Loucy (cell line): ENCODE results near the gene LDHA.

ENCODE experiments used
- H2AFZ ChIP-seq: fragments of 200-600 bp; sonication (generic); 2 replicates; pipeline ENCODE4 v1.6.0; 2016; ENCODE audit warnings: antibody characterized with exemption, mild to moderate bottlenecking, low read length, moderate library complexity
- H3F3A ChIP-seq: fragments of 200-600 bp; 2 replicates; pipeline ENCODE4 v1.6.0; 2016; ENCODE audit warnings: antibody characterized with exemption, low read depth, mild to moderate bottlenecking
- H3K27me3 ChIP-seq: fragments of 200-600 bp; sonication (generic); 2 replicates; pipeline ENCODE4 v1.6.1; 2014; ENCODE audit warnings: low read length, mild to moderate bottlenecking; ENCODE audit not compliant: insufficient read depth, poor library complexity, severe bottlenecking
- H3K36me3 ChIP-seq: fragments of 200-600 bp; sonication (generic); 2 replicates; pipeline ENCODE4 v1.6.1; 2016; ENCODE audit warnings: low read length; ENCODE audit not compliant: insufficient read depth
- H3K4me1 ChIP-seq: fragments of 200-600 bp; sonication (generic); 2 replicates; pipeline ENCODE4 v1.5.1; 2014; ENCODE audit warnings: low read length, mild to moderate bottlenecking; ENCODE audit not compliant: insufficient read depth, poor library complexity, severe bottlenecking
- H3K4me2 ChIP-seq: fragments of 200-600 bp; sonication (generic); 2 replicates; pipeline ENCODE4 v1.6.0; 2014; ENCODE audit warnings: antibody characterized with exemption, low read length, low read depth, mild to moderate bottlenecking; ENCODE audit not compliant: poor library complexity, severe bottlenecking
- H3K4me3 ChIP-seq: fragments of 200-600 bp; sonication (generic); 2 replicates; pipeline ENCODE4 v1.5.1; 2014; ENCODE audit warnings: low read length, mild to moderate bottlenecking, mixed read lengths; ENCODE audit not compliant: poor library complexity, severe bottlenecking
- H3K79me2 ChIP-seq: fragments of 200-600 bp; sonication (generic); 2 replicates; pipeline ENCODE4 v1.6.1; 2014; ENCODE audit warnings: low read length; ENCODE audit not compliant: insufficient read depth
- H3K9ac ChIP-seq: fragments of 200-600 bp; sonication (generic); 2 replicates; pipeline ENCODE4 v1.6.0; 2014; ENCODE audit warnings: mild to moderate bottlenecking, low read depth, low read length, moderate library complexity; ENCODE audit not compliant: poor library complexity, severe bottlenecking
- H3K9me2 ChIP-seq: fragments of 200-600 bp; sonication (generic); replicated peaks from 2 replicates; pipeline ENCODE4 v1.6.1; 2016; ENCODE audit warnings: low read depth, low read length, mixed read lengths
- H3K9me3 ChIP-seq: fragments of 200-600 bp; sonication (generic); 2 replicates; pipeline ENCODE4 v1.6.1; 2014; ENCODE audit warnings: mild to moderate bottlenecking, antibody characterized with exemption, low read length, low read depth; ENCODE audit not compliant: insufficient read depth
- H4K20me1 ChIP-seq: fragments of 200-600 bp; sonication (generic); 2 replicates; pipeline ENCODE4 v1.6.0; 2014; ENCODE audit warnings: antibody characterized with exemption, low read length, mild to moderate bottlenecking; ENCODE audit not compliant: insufficient read depth, poor library complexity, severe bottlenecking
- CTCF ChIP-seq: fragments of 200-600 bp; sonication (generic); conservative IDR thresholded peaks from 2 replicates; pipeline ENCODE4 v1.5.1; 2014; ENCODE audit warnings: mild to moderate bottlenecking, antibody characterized with exemption, low read length
- EZH2phosphoT487 ChIP-seq: fragments of 200-600 bp; IDR thresholded peaks from 2 replicates; pipeline ENCODE4 v1.6.1; 2018; ENCODE audit warnings: antibody characterized with exemption, mild to moderate bottlenecking, moderate library complexity, borderline replicate concordance

The LDHA gene

GRCh38 chr11:18379201-18379600 is 15.2 kb upstream of the LDHA start:
- Histone ChIP-seq H4K20me1 (no peaks in the 10 kb centered on the region), H3K9me3 (no peaks in the 10 kb centered on the region), H3K79me2 (no peaks in the 10 kb centered on the region), H3K9me2 (no peaks in the 10 kb centered on the region), H2AFZ (no peak overlapping the region), H3K27me3 (no peaks in the 10 kb centered on the region), H3K4me2 (no peak overlapping the region), H3K4me3 (no peak overlapping the region), H3K36me3 (no peaks in the 10 kb centered on the region), H3F3A (peaks cover 13% of the 10 kb centered on the region; the same call in 1 of the 2 replicates), H3K9ac (no peak overlapping the region), H3K4me1 (peaks cover 17% of the 10 kb centered on the region)
- no peak for TF ChIP-seq EZH2phosphoT487
- no peak for TF ChIP-seq CTCF

- no peaks in the 10 kb centered on the region for H3K27me3 ChIP-seq
- peak overlapping the region; percentile 85 for H3K9ac ChIP-seq
- peaks cover 18% of the 10 kb centered on the region; the same call in 1 of the 2 replicates for H3F3A ChIP-seq
- H3K4me2 ChIP-seq: peak overlapping the region; percentile 98
- no peaks in the 10 kb centered on the region for H4K20me1 ChIP-seq
- TF ChIP-seq CTCF: no peak
- TF ChIP-seq EZH2phosphoT487: no peak
- no peaks in the 10 kb centered on the region for H3K9me2 ChIP-seq
- H3K4me1 ChIP-seq: peaks cover 28% of the 10 kb centered on the region
- H2AFZ ChIP-seq: peak overlapping the region; percentile 37
- no peaks in the 10 kb centered on the region for H3K79me2 ChIP-seq
- H3K9me3 ChIP-seq: no peaks in the 10 kb centered on the region
- H3K4me3 ChIP-seq: peak overlapping the region; percentile 65
- no peaks in the 10 kb centered on the region for H3K36me3 ChIP-seq
These were observed 10.8 kb upstream of the LDHA start for GRCh38 chr11:18383388-18384156.

- H3K9me3 ChIP-seq: no peaks in the 10 kb centered on the region
- H3K36me3 ChIP-seq: no peaks in the 10 kb centered on the region
- peak overlapping the region; percentile 65 for H3K4me3 ChIP-seq
- no peaks in the 10 kb centered on the region for H3K27me3 ChIP-seq
- H3K9me2 ChIP-seq: no peaks in the 10 kb centered on the region
- H4K20me1 ChIP-seq: no peaks in the 10 kb centered on the region
- H3F3A ChIP-seq: peaks cover 18% of the 10 kb centered on the region; the same call in 1 of the 2 replicates
- H3K4me2 ChIP-seq: peak overlapping the region; percentile 98
- H3K79me2 ChIP-seq: no peaks in the 10 kb centered on the region
- peak overlapping the region; percentile 37 for H2AFZ ChIP-seq
- H3K9ac ChIP-seq: peak overlapping the region; percentile 85
- H3K4me1 ChIP-seq: peaks cover 28% of the 10 kb centered on the region
- TF ChIP-seq CTCF: no peak
- TF ChIP-seq EZH2phosphoT487: no peak
These were observed 10.2 kb upstream of the LDHA start for GRCh38 chr11:18384157-18384641.
